Neural progenitor cell (in vitro differentiated cells): ENCODE data around the gene FBXO33. TPM values are rescaled to one million over a fixed set of nuclear protein-coding genes. Genes with fewer than 3 reads are reported as not detected.

Experiments
- DNase-seq: peaks from one replicate; pipeline ENCODE4 v3.0.0-alpha.2; 2016; ENCODE audit warnings: low spot score
- H2AFZ ChIP-seq: fragments of 200-600 bp; sonication (generic); replicated peaks from 2 replicates; pipeline ENCODE4 v1.6.1; 2016; ENCODE audit warnings: antibody characterized with exemption
- H3F3A ChIP-seq: fragments of 200-600 bp; sonication (generic); 2 replicates; pipeline ENCODE4 v1.6.1; 2016; ENCODE audit warnings: antibody characterized with exemption, low read depth
- H3K27ac ChIP-seq: fragments of 200-600 bp; sonication (generic); 2 replicates; pipeline ENCODE4 v1.5.1; 2016; ENCODE audit warnings: mild to moderate bottlenecking
- H3K27me3 ChIP-seq: fragments of 200-600 bp; sonication (generic); 2 replicates; pipeline ENCODE4 v1.6.1; 2016; ENCODE audit warnings: mild to moderate bottlenecking, moderate library complexity
- H3K36me3 ChIP-seq: fragments of 200-600 bp; sonication (generic); 2 replicates; pipeline ENCODE4 v1.5.1; 2016
- H3K4me1 ChIP-seq: fragments of 200-600 bp; sonication (generic); 2 replicates; pipeline ENCODE4 v1.6.1; 2016; ENCODE audit warnings: mixed run types
- H3K4me2 ChIP-seq: fragments of 200-600 bp; sonication (generic); 2 replicates; pipeline ENCODE4 v1.6.1; 2016
- H3K4me3 ChIP-seq: fragments of 200-600 bp; sonication (generic); 2 replicates; pipeline ENCODE4 v1.5.1; 2016
- H3K79me2 ChIP-seq: fragments of 200-600 bp; sonication (generic); 2 replicates; pipeline ENCODE4 v1.6.1; 2016; ENCODE audit warnings: low read depth
- H3K9ac ChIP-seq: fragments of 200-600 bp; sonication (generic); 2 replicates; pipeline ENCODE4 v1.6.1; 2016
- H3K9me3 ChIP-seq: fragments of 200-600 bp; sonication (generic); 2 replicates; pipeline ENCODE4 v1.5.1; 2016; ENCODE audit warnings: low read depth
- H4K20me1 ChIP-seq: fragments of 200-600 bp; sonication (generic); 2 replicates; pipeline ENCODE4 v1.6.1; 2016; ENCODE audit warnings: low read depth
- H3K27ac Mint-ChIP-seq: 3 replicates; pipeline ENCODE4 v1.8.0; 2021; ENCODE audit warnings: mixed read lengths
- H3K27me3 Mint-ChIP-seq: 2 replicates; pipeline ENCODE4 v1.8.0; 2022; ENCODE audit warnings: low read depth, mild to moderate bottlenecking, inconsistent platforms, moderate library complexity, mixed read lengths; ENCODE audit not compliant: insufficient read depth
- H3K36me3 Mint-ChIP-seq: 3 replicates; pipeline ENCODE4 v1.8.0; 2021; ENCODE audit warnings: mixed read lengths
- H3K4me1 Mint-ChIP-seq: 3 replicates; pipeline ENCODE4 v1.8.0; 2021; ENCODE audit warnings: mixed read lengths
- H3K4me3 Mint-ChIP-seq: 3 replicates; pipeline ENCODE4 v1.8.0; 2021; ENCODE audit warnings: mild to moderate bottlenecking, moderate library complexity, mixed read lengths
- H3K9me3 Mint-ChIP-seq: 3 replicates; pipeline ENCODE4 v1.8.0; 2020; ENCODE audit warnings: mixed read lengths
- CTCF ChIP-seq: fragments of 200-600 bp; sonication (generic); IDR thresholded peaks from 2 replicates; pipeline ENCODE4 v1.5.1; 2017; ENCODE audit warnings: antibody characterized with exemption, mild to moderate bottlenecking
- EZH2 ChIP-seq: fragments of 200-600 bp; sonication (generic); IDR thresholded peaks from 2 replicates; pipeline ENCODE4 v1.6.1; 2017; ENCODE audit warnings: antibody characterized with exemption, mild to moderate bottlenecking, moderate library complexity
- EZH2phosphoT487 ChIP-seq: fragments of 200-600 bp; sonication (generic); IDR thresholded peaks from 2 replicates; pipeline ENCODE4 v1.6.1; 2017; ENCODE audit warnings: antibody characterized with exemption
- total RNA-seq: library from RNA; depleted of rRNA; stranded (reverse); fragments of >200 nt; gene quantifications from 2 replicates; pipeline ENCODE4 v1.2.3, GENCODE V29; 2015; ENCODE audit warnings: low replicate concordance

The FBXO33 gene
- total RNA-seq, 1 donor from 2014 or later = 23.7 TPM

GRCh38 chr14:39451811-39452210 lies 19.6 kb upstream of the FBXO33 start:
- Histone ChIP-seq H3K4me3 (no peak overlapping the region), H3K79me2 (no peaks in the 10 kb centered on the region), H3K27me3 (no peaks in the 10 kb centered on the region), H3K9me3 (no peaks in the 10 kb centered on the region), H3K27ac (no peak overlapping the region), H3K4me1 (no peaks in the 10 kb centered on the region), H3K9ac (no peak overlapping the region), H3K4me2 (no peak overlapping the region), H3F3A (no peaks in the 10 kb centered on the region), H2AFZ (no peak overlapping the region), H3K36me3 (no peaks in the 10 kb centered on the region), H4K20me1 (no peaks in the 10 kb centered on the region)
- Mint-ChIP-seq H3K36me3 (no peaks in the 10 kb centered on the region), H3K4me1 (no peaks in the 10 kb centered on the region), H3K9me3 (no peaks in the 10 kb centered on the region), H3K4me3 (no peak overlapping the region), H3K27ac (no peak overlapping the region), H3K27me3 (peaks cover 5% of the 10 kb centered on the region)
- TF ChIP-seq EZH2 (no peak), CTCF (no peak), EZH2phosphoT487 (no peak)
- DNase-seq = no peak

- H3K9ac ChIP-seq = no peak overlapping the region
- no peaks in the 10 kb centered on the region for H3F3A ChIP-seq
- no peaks in the 10 kb centered on the region for H3K9me3 ChIP-seq
- H3K4me3 Mint-ChIP-seq = no peak overlapping the region
- peaks cover 5% of the 10 kb centered on the region for H3K27me3 Mint-ChIP-seq
- no peaks in the 10 kb centered on the region for H3K4me1 Mint-ChIP-seq
- no peaks in the 10 kb centered on the region for H3K36me3 Mint-ChIP-seq
- H3K27me3 ChIP-seq = no peaks in the 10 kb centered on the region
- no peaks in the 10 kb centered on the region for H3K4me1 ChIP-seq
- TF ChIP-seq CTCF (no peak), EZH2phosphoT487 (no peak), EZH2 (no peak)
- no peaks in the 10 kb centered on the region for H3K9me3 Mint-ChIP-seq
- H3K27ac Mint-ChIP-seq = no peak overlapping the region
- H3K4me2 ChIP-seq = no peak overlapping the region
- H2AFZ ChIP-seq = no peak overlapping the region
- no peaks in the 10 kb centered on the region for H3K79me2 ChIP-seq
- no peaks in the 10 kb centered on the region for H4K20me1 ChIP-seq
- H3K36me3 ChIP-seq = no peaks in the 10 kb centered on the region
- no peak overlapping the region for H3K27ac ChIP-seq
- DNase-seq = no peak
- H3K4me3 ChIP-seq = no peak overlapping the region
Measured at GRCh38 chr14:39447175-39447661, 15.0 kb upstream of the FBXO33 start.

GRCh38 chr14:39446131-39446744 lies 14.0 kb upstream of the FBXO33 start:
- Mint-ChIP-seq H3K36me3 (peaks cover 2% of the 10 kb centered on the region), H3K4me1 (no peaks in the 10 kb centered on the region), H3K27me3 (peaks cover 5% of the 10 kb centered on the region), H3K9me3 (no peaks in the 10 kb centered on the region), H3K4me3 (no peak overlapping the region), H3K27ac (no peak overlapping the region)
- Histone ChIP-seq H3F3A (no peaks in the 10 kb centered on the region), H3K4me3 (no peak overlapping the region), H2AFZ (no peak overlapping the region), H3K9ac (no peak overlapping the region), H3K36me3 (no peaks in the 10 kb centered on the region), H3K27ac (no peak overlapping the region), H3K27me3 (no peaks in the 10 kb centered on the region), H3K4me2 (no peak overlapping the region), H3K79me2 (no peaks in the 10 kb centered on the region), H3K9me3 (no peaks in the 10 kb centered on the region), H3K4me1 (no peaks in the 10 kb centered on the region), H4K20me1 (no peaks in the 10 kb centered on the region)
- no peak for TF ChIP-seq EZH2
- DNase-seq = no peak

- H3K9me3 ChIP-seq = no peaks in the 10 kb centered on the region
- H2AFZ ChIP-seq = no peak overlapping the region
- TF ChIP-seq CTCF (no peak), EZH2phosphoT487 (no peak), EZH2 (no peak)
Measured at GRCh38 chr14:39442293-39442692, 10.1 kb upstream of the FBXO33 start.

More at GRCh38 chr14:39442293-39442692, 10.1 kb upstream of the FBXO33 start:
- Histone ChIP-seq H3K36me3 (no peaks in the 10 kb centered on the region), H3K27me3 (no peaks in the 10 kb centered on the region), H4K20me1 (no peaks in the 10 kb centered on the region), H3K4me2 (no peak overlapping the region), H3K4me3 (no peak overlapping the region), H3K27ac (no peak overlapping the region), H3K79me2 (no peaks in the 10 kb centered on the region), H3K9ac (no peak overlapping the region), H3K4me1 (no peaks in the 10 kb centered on the region), H3F3A (no peaks in the 10 kb centered on the region)
- Mint-ChIP-seq H3K4me1 (no peaks in the 10 kb centered on the region), H3K9me3 (no peaks in the 10 kb centered on the region), H3K4me3 (no peak overlapping the region), H3K27me3 (peaks cover 2% of the 10 kb centered on the region), H3K27ac (no peak overlapping the region), H3K36me3 (peaks cover 2% of the 10 kb centered on the region)
- DNase-seq = no peak
